Caco-2 (cell line): ENCODE measurements around the gene JAG2. TPM values are rescaled to one million over a fixed set of nuclear protein-coding genes. Genes with fewer than 3 reads are reported as not detected.

Source experiments
- BruUV-seq: library from RNA; stranded (reverse); fragments of 400-500 nt; replicated peaks from 2 replicates; lab custom pipeline; 2021; lab: Mats Ljungman, UMichigan
- CTCF ChIA-PET: fragments of 300-600 bp; sonication (Branson Sonifier 250); formaldehyde crosslinking; loops from one replicate; lab custom pipeline; 2022; ENCODE audit warnings: antibody characterized with exemption; lab: Charles Lee
- POLR2A ChIA-PET: fragments of 300-600 bp; sonication (Branson Sonifier 250); formaldehyde crosslinking; loops from one replicate; lab custom pipeline; 2022; ENCODE audit warnings: antibody characterized with exemption; lab: Charles Lee
- DNase-seq, 2 experiments: peaks; one replicate each; pipeline versions ENCODE4 v3.0.0 to v3.0.0-alpha.2; 2020 to 2022
- H3K27me3 ChIP-seq: replicated peaks from 2 replicates; pipeline ENCODE4 v1.6.0; 2011; ENCODE audit warnings: low read length; ENCODE audit not compliant: control insufficient read depth, insufficient read depth
- H3K36me3 ChIP-seq: 2 replicates; pipeline ENCODE4 v1.5.1; 2011; ENCODE audit warnings: low read length; ENCODE audit not compliant: control insufficient read depth, insufficient read depth
- H3K4me1 ChIP-seq: fragments of 250-450 bp; sonication (Bioruptor Pico); 2 replicates; pipeline ENCODE4 v1.5.1; 2020; ENCODE audit warnings: mild to moderate bottlenecking
- H3K4me3 ChIP-seq: 2 replicates; pipeline ENCODE4 v1.5.1; 2011; ENCODE audit warnings: low read depth, mild to moderate bottlenecking, control low read depth, low read length
- H3K9me3 ChIP-seq: fragments of 250-450 bp; sonication (Bioruptor Pico); 2 replicates; pipeline ENCODE4 v1.5.1; 2020; ENCODE audit warnings: mild to moderate bottlenecking, moderate library complexity
- H3K27ac Mint-ChIP-seq: one replicate; pipeline ENCODE4 v1.8.0; 2022; ENCODE audit warnings: mixed read lengths; ENCODE audit not compliant: unreplicated experiment
- H3K27me3 Mint-ChIP-seq: one replicate; pipeline ENCODE4 v1.8.0; 2022; ENCODE audit warnings: mixed read lengths; ENCODE audit not compliant: insufficient read depth, unreplicated experiment
- H3K36me3 Mint-ChIP-seq: one replicate; pipeline ENCODE4 v1.8.0; 2022; ENCODE audit warnings: mild to moderate bottlenecking, mixed read lengths; ENCODE audit not compliant: insufficient read depth, unreplicated experiment
- H3K4me1 Mint-ChIP-seq: one replicate; pipeline ENCODE4 v1.8.0; 2022; ENCODE audit warnings: low read depth, mixed read lengths; ENCODE audit not compliant: unreplicated experiment
- H3K4me3 Mint-ChIP-seq: one replicate; pipeline ENCODE4 v1.8.0; 2022; ENCODE audit warnings: mild to moderate bottlenecking, moderate library complexity, mixed read lengths; ENCODE audit not compliant: unreplicated experiment
- H3K9me3 Mint-ChIP-seq: one replicate; pipeline ENCODE4 v1.8.0; 2022; ENCODE audit warnings: mixed read lengths; ENCODE audit not compliant: unreplicated experiment
- intact Hi-C: fragments of 100-400 bp; cut with micrococcal nuclease; formaldehyde crosslinking; loops from one replicate; pipeline ENCODE4 v1.10.0; 2022; ENCODE audit not compliant: unreplicated experiment
- total RNA-seq: library from RNA; stranded (reverse); gene quantifications from 2 replicates; pipeline ENCODE4 v1.2.3, GENCODE V29; 2022
- TF ChIP-seq, protein P1 (sequence below), 2 experiments: fragments of 200-600 bp in 1 of 2; IDR thresholded peaks; 1 replicate in 1 of 2; 2 replicates in 1 of 2; pipeline versions ENCODE4 v1.5.1 to v1.8.0; 2011 to 2022; ENCODE audit warnings: antibody characterized with exemption in 1 of 2, control low read depth in 1 of 2, inconsistent platforms in 1 of 2, low read depth in 1 of 2, low read length in 1 of 2, mild to moderate bottlenecking in 1 of 2, moderate library complexity in 1 of 2; ENCODE audit not compliant: insufficient read depth in 1 of 2, severe bottlenecking in 1 of 2, unreplicated experiment in 1 of 2

JAG2 gene
- total RNA-seq, 1 experiment from 2014 or later, result 43.0 TPM

DNA sequence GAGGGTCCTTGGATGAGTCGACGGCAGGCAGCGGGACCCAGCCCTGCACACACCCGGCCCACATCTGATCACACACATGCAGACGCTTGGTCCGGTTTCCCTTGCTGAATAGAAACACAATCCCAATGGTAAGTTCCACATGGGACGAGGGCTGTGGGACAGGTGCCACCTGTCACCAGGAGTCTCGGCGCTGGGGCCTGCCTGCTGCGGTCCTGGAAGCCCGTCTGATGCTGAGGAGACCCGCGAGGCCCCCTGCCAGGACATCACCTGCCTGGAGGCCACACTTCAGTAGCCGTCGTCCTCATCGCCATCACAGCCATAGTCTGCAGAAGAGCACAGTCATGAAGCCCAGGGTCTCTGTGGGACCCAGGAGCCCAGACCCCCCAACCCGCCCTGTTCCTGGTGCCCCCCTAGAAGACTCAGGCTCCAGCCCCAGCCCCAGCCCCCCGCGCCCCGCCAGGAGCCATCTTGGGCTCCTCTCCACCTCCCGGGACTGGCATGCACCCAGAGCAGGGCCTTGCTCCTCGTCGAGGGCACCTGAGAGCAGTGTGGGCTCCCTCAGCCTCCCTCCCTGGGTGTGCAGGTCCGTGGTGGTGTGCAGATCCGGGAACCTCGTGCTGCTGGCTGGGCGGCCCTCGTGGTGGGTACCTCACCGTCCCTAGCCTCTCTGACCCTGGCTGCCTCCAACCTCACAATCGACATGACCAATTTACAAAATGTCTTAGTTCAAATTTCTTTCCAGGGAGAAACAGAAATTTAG, 41.9 kb upstream of the JAG2 start:
- no TSS peak for BruUV-seq
- ChIA-PET POLR2A (no interaction called here), CTCF (no interaction called here)
- Mint-ChIP-seq H3K36me3 (peaks cover 15% of the 10 kb centered on the region), H3K27ac (no peak overlapping the region), H3K4me3 (no peak overlapping the region), H3K9me3 (no peaks in the 10 kb centered on the region), H3K4me1 (no peaks in the 10 kb centered on the region), H3K27me3 (no peaks in the 10 kb centered on the region)
- DNase-seq, result no peak
- Histone ChIP-seq H3K27me3 (no peaks in the 10 kb centered on the region), H3K36me3 (0 out of 2 replicates have a peak, but pooled peaks cover 1% of the 10 kb centered on the region), H3K4me1 (no peaks in the 10 kb centered on the region), H3K9me3 (no peaks in the 10 kb centered on the region), H3K4me3 (no peak overlapping the region)
- intact Hi-C loops, result no loop called here
- TF ChIP-seq, protein P1, sequence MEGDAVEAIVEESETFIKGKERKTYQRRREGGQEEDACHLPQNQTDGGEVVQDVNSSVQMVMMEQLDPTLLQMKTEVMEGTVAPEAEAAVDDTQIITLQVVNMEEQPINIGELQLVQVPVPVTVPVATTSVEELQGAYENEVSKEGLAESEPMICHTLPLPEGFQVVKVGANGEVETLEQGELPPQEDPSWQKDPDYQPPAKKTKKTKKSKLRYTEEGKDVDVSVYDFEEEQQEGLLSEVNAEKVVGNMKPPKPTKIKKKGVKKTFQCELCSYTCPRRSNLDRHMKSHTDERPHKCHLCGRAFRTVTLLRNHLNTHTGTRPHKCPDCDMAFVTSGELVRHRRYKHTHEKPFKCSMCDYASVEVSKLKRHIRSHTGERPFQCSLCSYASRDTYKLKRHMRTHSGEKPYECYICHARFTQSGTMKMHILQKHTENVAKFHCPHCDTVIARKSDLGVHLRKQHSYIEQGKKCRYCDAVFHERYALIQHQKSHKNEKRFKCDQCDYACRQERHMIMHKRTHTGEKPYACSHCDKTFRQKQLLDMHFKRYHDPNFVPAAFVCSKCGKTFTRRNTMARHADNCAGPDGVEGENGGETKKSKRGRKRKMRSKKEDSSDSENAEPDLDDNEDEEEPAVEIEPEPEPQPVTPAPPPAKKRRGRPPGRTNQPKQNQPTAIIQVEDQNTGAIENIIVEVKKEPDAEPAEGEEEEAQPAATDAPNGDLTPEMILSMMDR (IDR thresholded peaks at IDR 0.05; ENCODE audit: insufficient read depth in 1 of 2, low read depth in 1 of 2, low read length in 1 of 2, severe bottlenecking in 1 of 2, unreplicated experiment in 1 of 2), result no peak

DNA sequence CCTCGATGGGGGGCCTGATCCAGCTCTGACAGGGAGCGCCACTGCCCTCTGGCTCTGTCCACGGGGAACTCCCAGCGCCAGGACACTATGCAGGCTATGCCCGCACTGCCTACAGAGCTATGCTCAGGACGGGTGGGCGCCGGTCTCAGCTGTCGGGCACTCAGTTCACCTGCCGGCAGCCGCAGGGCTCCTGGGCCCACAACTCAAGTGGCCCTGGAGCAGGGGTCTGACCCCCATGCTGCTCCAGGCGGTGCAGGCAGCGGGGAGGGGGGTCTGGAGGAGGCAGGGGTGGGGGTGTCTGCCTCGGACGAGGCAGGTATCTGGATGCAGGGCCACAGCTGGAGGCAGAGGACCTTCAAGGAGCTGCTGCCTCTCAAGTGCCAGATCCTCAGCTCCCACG, 41.1 kb upstream of the JAG2 start:
- Mint-ChIP-seq H3K27me3 (no peaks in the 10 kb centered on the region), H3K4me1 (no peaks in the 10 kb centered on the region), H3K4me3 (no peak overlapping the region), H3K27ac (no peak overlapping the region), H3K36me3 (peaks cover 21% of the 10 kb centered on the region), H3K9me3 (no peaks in the 10 kb centered on the region)
- ChIA-PET CTCF (no interaction called here), POLR2A (no interaction called here)
- no peaks in the 10 kb centered on the region for H3K4me1 ChIP-seq
- intact Hi-C loops, result no loop called here
- H3K27me3 ChIP-seq, result no peaks in the 10 kb centered on the region
- no peak overlapping the region for H3K4me3 ChIP-seq
- no TSS peak for BruUV-seq
- 0 out of 2 replicates have a peak, but pooled peaks cover 1% of the 10 kb centered on the region for H3K36me3 ChIP-seq
- no peak for DNase-seq
- no peaks in the 10 kb centered on the region for H3K9me3 ChIP-seq
- TF ChIP-seq, protein P1 (IDR thresholded peaks at IDR 0.05; ENCODE audit: insufficient read depth in 1 of 2, low read depth in 1 of 2, low read length in 1 of 2, severe bottlenecking in 1 of 2, unreplicated experiment in 1 of 2), result no peak

DNA sequence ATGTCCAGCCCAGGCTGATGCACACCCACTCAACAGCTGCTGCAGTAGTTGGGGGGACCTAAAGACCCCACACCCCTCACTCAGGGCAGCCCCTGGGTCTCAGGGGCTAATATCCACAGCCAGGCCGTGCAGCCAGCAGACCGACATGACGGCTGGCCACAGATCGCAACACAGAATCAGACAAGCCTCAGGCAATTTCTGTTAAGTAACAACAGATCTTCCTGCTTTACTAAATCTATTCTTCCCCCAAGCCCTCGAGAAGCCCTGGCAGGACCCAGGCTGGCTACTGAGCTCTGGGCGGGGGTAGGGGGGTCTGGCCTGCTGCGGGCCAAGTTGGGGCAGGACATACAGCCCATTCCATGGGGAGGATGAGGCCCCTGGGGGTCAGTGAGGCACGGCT, 40.5 kb upstream of the JAG2 start:
- Histone ChIP-seq H3K27me3 (no peaks in the 10 kb centered on the region), H3K4me1 (no peaks in the 10 kb centered on the region), H3K36me3 (0 out of 2 replicates have a peak, but pooled peaks cover 1% of the 10 kb centered on the region), H3K9me3 (no peaks in the 10 kb centered on the region), H3K4me3 (no peak overlapping the region)
- Mint-ChIP-seq H3K27me3 (no peaks in the 10 kb centered on the region), H3K4me3 (no peak overlapping the region), H3K27ac (no peak overlapping the region), H3K36me3 (peaks cover 26% of the 10 kb centered on the region), H3K4me1 (no peaks in the 10 kb centered on the region), H3K9me3 (no peaks in the 10 kb centered on the region)
- no peak for DNase-seq
- no TSS peak for BruUV-seq
- POLR2A ChIA-PET, result no interaction called here
- intact Hi-C loops, result no loop called here
- CTCF ChIA-PET, result no interaction called here
- TF ChIP-seq, protein P1 (IDR thresholded peaks at IDR 0.05; ENCODE audit: insufficient read depth in 1 of 2, low read depth in 1 of 2, low read length in 1 of 2, severe bottlenecking in 1 of 2, unreplicated experiment in 1 of 2), result no peak
